ENCODE measurements around the gene AOC1.
"Not testable (repeated sequence)": the region's sequence is repeated elsewhere in the genome, so short reads cannot be mapped to it uniquely, and the experiment has no call there.

AOC1 gene

DNA sequence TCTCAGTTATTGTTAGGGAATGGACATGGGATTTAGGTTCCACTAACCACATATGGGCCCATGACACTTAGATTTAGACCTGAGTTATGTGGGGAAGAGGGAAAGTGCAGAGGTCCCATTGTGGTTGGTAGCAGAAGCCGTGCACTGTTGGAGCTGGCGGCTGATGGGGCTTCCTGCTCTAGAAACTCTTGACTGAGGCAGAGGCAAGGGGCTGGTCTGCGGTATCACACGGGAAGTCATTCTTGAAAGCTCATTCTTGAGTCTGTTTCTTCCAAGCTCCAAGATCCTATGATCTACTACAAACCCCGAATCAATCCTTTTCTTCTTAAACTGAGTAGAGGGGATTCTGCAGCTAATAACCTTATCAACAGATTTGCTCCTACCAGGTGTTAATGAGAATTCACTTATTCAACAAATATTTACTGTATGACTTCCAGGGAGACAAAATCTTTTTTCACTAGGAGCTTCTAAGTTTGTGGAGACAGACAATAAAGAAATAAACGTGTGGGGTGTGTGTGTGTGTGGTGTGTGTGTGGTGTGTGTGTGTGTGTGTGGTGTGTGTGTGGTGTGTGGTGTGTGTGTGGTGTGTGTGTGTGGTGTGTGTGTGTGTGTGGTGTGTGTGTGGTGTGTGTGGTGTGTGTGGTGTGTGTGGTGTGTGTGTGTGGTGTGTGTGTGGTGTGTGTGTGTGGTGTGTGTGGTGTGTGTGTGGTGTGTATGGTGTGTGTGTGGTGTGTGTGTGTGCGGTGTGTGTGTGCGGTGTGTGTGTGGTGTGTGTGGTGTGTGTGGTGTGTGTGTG lies 57.1 kb downstream of the AOC1 start:
- H3K4me3 ChIP-seq (ENCODE audit: low read depth, low read length), result no peak overlapping the region
- TF ChIP-seq, protein P1, sequence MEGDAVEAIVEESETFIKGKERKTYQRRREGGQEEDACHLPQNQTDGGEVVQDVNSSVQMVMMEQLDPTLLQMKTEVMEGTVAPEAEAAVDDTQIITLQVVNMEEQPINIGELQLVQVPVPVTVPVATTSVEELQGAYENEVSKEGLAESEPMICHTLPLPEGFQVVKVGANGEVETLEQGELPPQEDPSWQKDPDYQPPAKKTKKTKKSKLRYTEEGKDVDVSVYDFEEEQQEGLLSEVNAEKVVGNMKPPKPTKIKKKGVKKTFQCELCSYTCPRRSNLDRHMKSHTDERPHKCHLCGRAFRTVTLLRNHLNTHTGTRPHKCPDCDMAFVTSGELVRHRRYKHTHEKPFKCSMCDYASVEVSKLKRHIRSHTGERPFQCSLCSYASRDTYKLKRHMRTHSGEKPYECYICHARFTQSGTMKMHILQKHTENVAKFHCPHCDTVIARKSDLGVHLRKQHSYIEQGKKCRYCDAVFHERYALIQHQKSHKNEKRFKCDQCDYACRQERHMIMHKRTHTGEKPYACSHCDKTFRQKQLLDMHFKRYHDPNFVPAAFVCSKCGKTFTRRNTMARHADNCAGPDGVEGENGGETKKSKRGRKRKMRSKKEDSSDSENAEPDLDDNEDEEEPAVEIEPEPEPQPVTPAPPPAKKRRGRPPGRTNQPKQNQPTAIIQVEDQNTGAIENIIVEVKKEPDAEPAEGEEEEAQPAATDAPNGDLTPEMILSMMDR (IDR thresholded peaks at IDR 0.05; ENCODE audit: low read depth, low read length), result no peak

DNA sequence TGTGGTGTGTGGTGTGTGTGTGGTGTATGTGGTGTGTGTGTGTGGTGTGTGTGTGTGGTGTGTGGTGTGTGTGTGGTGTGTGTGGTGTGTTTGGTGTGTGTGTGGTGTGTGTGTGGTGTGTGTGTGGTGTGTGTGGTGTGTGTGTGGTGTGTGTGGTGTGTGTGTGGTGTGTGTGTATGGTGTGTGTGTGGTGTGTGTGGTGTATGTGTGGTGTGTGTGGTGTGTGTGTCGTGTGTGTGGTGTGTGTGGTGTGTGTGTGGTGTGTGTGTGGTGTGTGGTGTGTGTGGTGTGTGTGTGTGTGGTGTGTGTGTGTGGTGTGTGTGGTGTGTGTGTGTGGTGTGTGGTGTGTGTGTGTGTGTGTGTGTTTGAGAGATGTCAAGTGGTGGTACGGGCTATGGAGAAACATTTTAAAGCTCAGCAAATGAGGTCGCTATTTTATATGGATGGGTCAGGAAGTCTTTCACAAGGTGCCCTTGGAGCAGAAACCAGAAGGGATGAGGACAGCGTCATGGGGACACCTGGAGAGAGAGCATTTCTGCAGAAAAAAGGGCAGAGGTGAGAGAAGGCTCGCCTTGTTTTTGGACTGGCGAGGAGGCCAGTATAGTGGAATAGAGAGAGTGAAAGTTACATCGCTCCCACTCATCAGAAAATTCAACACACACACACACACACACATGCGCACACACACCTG lies 58.1 kb downstream of the AOC1 start:
- H3K4me3 ChIP-seq (ENCODE audit: low read depth, low read length), result not testable (repeated sequence)

DNA sequence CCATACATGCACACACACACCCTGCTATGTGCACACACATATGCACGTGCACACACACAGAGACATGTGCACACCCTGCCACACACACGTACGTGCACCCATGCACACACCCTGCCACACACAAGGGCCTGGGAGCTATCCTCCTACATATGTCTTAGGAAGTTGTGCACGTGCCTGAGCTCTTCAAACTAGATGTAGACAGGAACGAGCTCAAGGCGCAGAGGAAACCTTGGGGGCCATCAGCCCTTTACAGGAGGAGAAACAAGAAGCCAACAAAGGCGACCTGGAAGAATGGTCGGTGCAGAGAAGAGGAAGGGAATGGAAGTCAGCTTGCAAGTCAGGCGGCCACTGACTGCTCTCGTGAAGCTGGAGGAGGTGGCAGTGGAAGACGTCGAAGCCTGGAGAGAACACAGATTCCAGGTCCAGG lies 58.7 kb downstream of the AOC1 start:
- TF ChIP-seq, protein P1 (IDR thresholded peaks at IDR 0.05; ENCODE audit: low read depth, low read length), result no peak
- no peak overlapping the region for H3K4me3 ChIP-seq (ENCODE audit: low read depth, low read length)

Data from WI38 (cell line).